Epithelial cell of prostate (primary cell): Measurements from ENCODE around the gene FOXI1.
"Not testable (repeated sequence)": the region's sequence is repeated elsewhere in the genome, so short reads cannot be mapped to it uniquely, and the experiment has no call there.

Experiments
- DNase-seq: peaks from one replicate; pipeline ENCODE4 v3.0.0-alpha.2; 2011; ENCODE audit warnings: low read depth, low spot score
- H3K27ac ChIP-seq: fragments of 450-650 bp; 2 replicates; pipeline ENCODE4 v1.5.1; 2017; ENCODE audit warnings: mild to moderate bottlenecking

Gene FOXI1

GRCh38 chr5:170117736-170118135, 12.0 kb downstream of the FOXI1 start:
- H3K27ac ChIP-seq, result no peak overlapping the region
- no peak for DNase-seq

- no peak overlapping the region for H3K27ac ChIP-seq
- peak; percentile 18 for DNase-seq
Measured at GRCh38 chr5:170120576-170120975, 14.9 kb downstream of the FOXI1 start.

GRCh38 chr5:170121321-170121720, 15.6 kb downstream of the FOXI1 start:
- no peak overlapping the region for H3K27ac ChIP-seq
- DNase-seq, result no peak

- no peak for DNase-seq
Measured at GRCh38 chr5:170126061-170126460, 20.4 kb downstream of the FOXI1 start.

GRCh38 chr5:170126626-170127025, 20.9 kb downstream of the FOXI1 start:
- no peak overlapping the region for H3K27ac ChIP-seq
- no peak for DNase-seq

More at GRCh38 chr5:170126061-170126460, 20.4 kb downstream of the FOXI1 start:
- no peak overlapping the region for H3K27ac ChIP-seq

GRCh38 chr5:170131235-170131634, 25.5 kb downstream of the FOXI1 start:
- DNase-seq, result no peak
- H3K27ac ChIP-seq, result no peak overlapping the region

GRCh38 chr5:170132269-170132975, 26.7 kb downstream of the FOXI1 start:
- H3K27ac ChIP-seq, result no peak overlapping the region
- no peak for DNase-seq

GRCh38 chr5:170132976-170133448, 27.3 kb downstream of the FOXI1 start:
- no peak for DNase-seq
- no peak overlapping the region for H3K27ac ChIP-seq

GRCh38 chr5:170135796-170136490, 30.2 kb downstream of the FOXI1 start:
- DNase-seq, result no peak
- H3K27ac ChIP-seq, result no peak overlapping the region

GRCh38 chr5:170136506-170136905, 30.8 kb downstream of the FOXI1 start:
- DNase-seq, result no peak
- no peak overlapping the region for H3K27ac ChIP-seq

GRCh38 chr5:170137694-170138214, 32.1 kb downstream of the FOXI1 start:
- no peak overlapping the region for H3K27ac ChIP-seq
- DNase-seq, result no peak

GRCh38 chr5:170138273-170138672, 32.6 kb downstream of the FOXI1 start:
- DNase-seq, result no peak
- H3K27ac ChIP-seq, result no peak overlapping the region

- H3K27ac ChIP-seq, result no peak overlapping the region
- no peak for DNase-seq
Measured at GRCh38 chr5:170139786-170140335, 34.2 kb downstream of the FOXI1 start.

- H3K27ac ChIP-seq, DNase-seq: not testable (repeated sequence)
Measured at GRCh38 chr5:170141196-170141595, 35.5 kb downstream of the FOXI1 start.

GRCh38 chr5:170141636-170142035, 35.9 kb downstream of the FOXI1 start:
- no peak overlapping the region for H3K27ac ChIP-seq
- DNase-seq, result no peak

GRCh38 chr5:170142196-170142595, 36.5 kb downstream of the FOXI1 start:
- no peak for DNase-seq
- H3K27ac ChIP-seq, result no peak overlapping the region

GRCh38 chr5:170143091-170143490, 37.4 kb downstream of the FOXI1 start:
- no peak overlapping the region for H3K27ac ChIP-seq
- no peak for DNase-seq

- no peak overlapping the region for H3K27ac ChIP-seq
- DNase-seq, result no peak
Measured at GRCh38 chr5:170143710-170144109, 38.0 kb downstream of the FOXI1 start.

GRCh38 chr5:170144286-170145023, 38.8 kb downstream of the FOXI1 start:
- H3K27ac ChIP-seq, result no peak overlapping the region
- no peak for DNase-seq

GRCh38 chr5:170145462-170145861, 39.8 kb downstream of the FOXI1 start:
- no peak for DNase-seq
- H3K27ac ChIP-seq, result no peak overlapping the region
